ENCODE results near the gene CDKAL1. TPM values are rescaled to one million over a fixed set of nuclear protein-coding genes. Genes with fewer than 3 reads are reported as not detected.

Gene CDKAL1
- total RNA-seq, 1 experiment from 2014 or later, result 13.8 TPM

GRCh38 chr6:20826378-20826777 lies 292.1 kb downstream of the CDKAL1 start:
- POLR2A ChIA-PET (ENCODE audit: unreplicated experiment), result no interaction called here
- Histone ChIP-seq H3K27ac (ENCODE audit: low read length) (no peak overlapping the region), H3K9ac (ENCODE audit: low read length) (no peak overlapping the region)

GRCh38 chr6:20827798-20828197 lies 293.5 kb downstream of the CDKAL1 start:
- CTCF ChIA-PET, result no interaction called here

More at GRCh38 chr6:20826378-20826777, 292.1 kb downstream of the CDKAL1 start:
- intact Hi-C loops (cut with micrococcal nuclease), result no loop called here
- no peaks in the 10 kb centered on the region for H3K36me3 ChIP-seq (ENCODE audit: low read depth, low read length)
- CTCF ChIA-PET, result no interaction called here
- H3K27me3 ChIP-seq (ENCODE audit: low read length), result no peaks in the 10 kb centered on the region
- ATAC-seq (peak; percentile 58), DNase-seq (peak; percentile 42)
- H4K20me1 ChIP-seq (ENCODE audit: low read length), result no peaks in the 10 kb centered on the region
- no peak for TF ChIP-seq EZH2 (IDR thresholded peaks at IDR 0.05; ENCODE audit: low read length, unreplicated experiment)
- no peak for TF ChIP-seq EZH2phosphoT487 (IDR thresholded peaks at IDR 0.05; ENCODE audit: borderline replicate concordance, low read length)
- no peak for TF ChIP-seq CTCF (conservative IDR thresholded peaks at IDR 0.05; ENCODE audit: low read depth, low read length)
- H3K4me2 ChIP-seq (ENCODE audit: low read length), result peak overlapping the region; percentile 8; the same call in 1 of the 2 replicates
- no peaks in the 10 kb centered on the region for H3K9me3 ChIP-seq (ENCODE audit: low read length)
- H3K9me2 ChIP-seq (replicated peaks; ENCODE audit: low read length), result no peaks in the 10 kb centered on the region
- peaks cover 11% of the 10 kb centered on the region for H3K4me1 ChIP-seq (ENCODE audit: insufficient read depth, low read length)
- H2AFZ ChIP-seq (ENCODE audit: low read length), result no peak overlapping the region
- H3F3A ChIP-seq (ENCODE audit: low read length, unreplicated experiment), result no peaks in the 10 kb centered on the region
- no peak overlapping the region for H3K4me3 ChIP-seq (ENCODE audit: low read length)
- no peaks in the 10 kb centered on the region for H3K79me2 ChIP-seq (ENCODE audit: low read length)
- no TSS peak for BruUV-seq (replicated peaks)

More at GRCh38 chr6:20827798-20828197, 293.5 kb downstream of the CDKAL1 start:
- Histone ChIP-seq H3K4me3 (ENCODE audit: low read length) (no peak overlapping the region), H4K20me1 (ENCODE audit: low read length) (no peaks in the 10 kb centered on the region), H3K9me3 (ENCODE audit: low read length) (no peaks in the 10 kb centered on the region), H3K79me2 (ENCODE audit: low read length) (no peaks in the 10 kb centered on the region), H3F3A (ENCODE audit: low read length, unreplicated experiment) (no peaks in the 10 kb centered on the region), H3K36me3 (ENCODE audit: low read depth, low read length) (no peaks in the 10 kb centered on the region), H3K9me2 (replicated peaks; ENCODE audit: low read length) (no peaks in the 10 kb centered on the region), H3K4me2 (ENCODE audit: low read length) (no peak overlapping the region), H3K9ac (ENCODE audit: low read length) (no peak overlapping the region), H3K4me1 (ENCODE audit: insufficient read depth, low read length) (peaks cover 11% of the 10 kb centered on the region), H3K27me3 (ENCODE audit: low read length) (no peaks in the 10 kb centered on the region), H2AFZ (ENCODE audit: low read length) (no peak overlapping the region), H3K27ac (ENCODE audit: low read length) (no peak overlapping the region)
- no TSS peak for BruUV-seq (replicated peaks)
- ATAC-seq (no peak), DNase-seq (no peak)
- POLR2A ChIA-PET (ENCODE audit: unreplicated experiment), result no interaction called here
- TF ChIP-seq EZH2 (IDR thresholded peaks at IDR 0.05; ENCODE audit: low read length, unreplicated experiment) (no peak), EZH2phosphoT487 (IDR thresholded peaks at IDR 0.05; ENCODE audit: borderline replicate concordance, low read length) (no peak), CTCF (conservative IDR thresholded peaks at IDR 0.05; ENCODE audit: low read depth, low read length) (no peak)
- intact Hi-C loops (cut with micrococcal nuclease), result no loop called here
